PC-3 (cell line): Measurements from ENCODE around the gene PTPN14.

Source experiments
- EZH2 ChIP-seq: fragments of 300-600 bp; sonication (generic); IDR thresholded peaks from one replicate; pipeline ENCODE4 v1.6.1; 2017; ENCODE audit warnings: antibody characterized with exemption, mild to moderate bottlenecking, low read length; ENCODE audit not compliant: unreplicated experiment
- TF ChIP-seq, protein P1 (sequence below): fragments of 300-600 bp; sonication (generic); conservative IDR thresholded peaks from 2 replicates; pipeline ENCODE4 v1.5.1; 2017; ENCODE audit warnings: antibody characterized with exemption, low read depth, mild to moderate bottlenecking, low read length

DNA sequence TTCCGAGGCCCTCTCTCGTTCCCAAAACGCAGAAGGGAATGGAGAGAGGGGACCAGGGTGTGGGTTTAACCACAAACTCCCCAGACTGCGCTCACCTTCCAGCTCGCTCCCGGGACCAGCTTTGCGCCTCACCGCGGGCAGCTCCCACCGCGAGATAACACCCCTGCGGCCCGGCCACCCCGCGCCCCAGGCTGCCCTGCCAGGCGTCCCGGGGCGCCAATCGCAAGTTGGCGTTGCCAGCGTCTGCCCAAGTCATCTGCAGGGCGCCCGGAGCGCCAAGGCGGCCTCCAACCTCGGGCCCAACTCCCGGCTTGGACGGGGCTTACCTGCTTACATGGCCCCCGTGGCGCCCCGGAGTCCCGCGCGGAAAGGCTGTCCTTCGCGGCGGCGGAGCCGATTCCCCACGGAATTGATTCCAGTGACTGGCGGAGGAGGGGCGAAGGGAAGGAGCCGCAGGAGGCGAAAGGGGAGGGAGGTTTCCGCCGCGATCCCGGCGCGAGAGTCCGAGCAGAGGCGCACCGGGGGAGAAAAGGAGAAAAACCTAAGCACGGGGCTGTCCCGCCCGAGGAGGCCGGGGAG lies 456 bp downstream of the PTPN14 start:
- TF ChIP-seq, protein P1, sequence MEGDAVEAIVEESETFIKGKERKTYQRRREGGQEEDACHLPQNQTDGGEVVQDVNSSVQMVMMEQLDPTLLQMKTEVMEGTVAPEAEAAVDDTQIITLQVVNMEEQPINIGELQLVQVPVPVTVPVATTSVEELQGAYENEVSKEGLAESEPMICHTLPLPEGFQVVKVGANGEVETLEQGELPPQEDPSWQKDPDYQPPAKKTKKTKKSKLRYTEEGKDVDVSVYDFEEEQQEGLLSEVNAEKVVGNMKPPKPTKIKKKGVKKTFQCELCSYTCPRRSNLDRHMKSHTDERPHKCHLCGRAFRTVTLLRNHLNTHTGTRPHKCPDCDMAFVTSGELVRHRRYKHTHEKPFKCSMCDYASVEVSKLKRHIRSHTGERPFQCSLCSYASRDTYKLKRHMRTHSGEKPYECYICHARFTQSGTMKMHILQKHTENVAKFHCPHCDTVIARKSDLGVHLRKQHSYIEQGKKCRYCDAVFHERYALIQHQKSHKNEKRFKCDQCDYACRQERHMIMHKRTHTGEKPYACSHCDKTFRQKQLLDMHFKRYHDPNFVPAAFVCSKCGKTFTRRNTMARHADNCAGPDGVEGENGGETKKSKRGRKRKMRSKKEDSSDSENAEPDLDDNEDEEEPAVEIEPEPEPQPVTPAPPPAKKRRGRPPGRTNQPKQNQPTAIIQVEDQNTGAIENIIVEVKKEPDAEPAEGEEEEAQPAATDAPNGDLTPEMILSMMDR: no peak
- no peak for TF ChIP-seq EZH2
